K562 (cell line): ENCODE data around the gene ANAPC5. TPM values are rescaled to one million over a fixed set of nuclear protein-coding genes. Genes with fewer than 3 reads are reported as not detected.

ENCODE experiments used
- ARID4B ChIP-seq: sonication (generic); formaldehyde crosslinking; IDR thresholded peaks from 2 replicates; pipeline ENCODE4 v1.8.0; 2022; ENCODE audit warnings: mild to moderate bottlenecking, missing genetic modification reagents
- ESRRA ChIP-seq: fragments of 450-650 bp; IDR thresholded peaks from 2 replicates; pipeline ENCODE4 v1.6.1; 2014; ENCODE audit warnings: low read depth, mild to moderate bottlenecking, moderate library complexity, borderline replicate concordance
- TAF1 ChIP-seq: IDR thresholded peaks from 2 replicates; pipeline ENCODE4 v1.6.1; 2011; ENCODE audit warnings: mild to moderate bottlenecking, low read length, moderate library complexity; ENCODE audit not compliant: insufficient read depth, control insufficient read depth, severe bottlenecking; ENCODE audit errors: extremely low read depth
- THRAP3 ChIP-seq: fragments of 450-650 bp; IDR thresholded peaks from 2 replicates; pipeline ENCODE4 v1.6.1; 2016; ENCODE audit warnings: mild to moderate bottlenecking, inconsistent platforms, borderline replicate concordance
- UBTF ChIP-seq, 2 experiments: IDR thresholded peaks; 2 replicates each; pipeline ENCODE4 v1.6.1; 2012; ENCODE audit warnings: improper control_type of control experiment in 2 of 2, low read depth in 2 of 2, low read length in 2 of 2, borderline replicate concordance in 1 of 2
- USF2 ChIP-seq: sonication (generic); formaldehyde crosslinking; IDR thresholded peaks from 2 replicates; pipeline ENCODE4 v1.5.0; 2020; ENCODE audit warnings: missing genetic modification reagents
- ZBTB33 ChIP-seq: sonication (generic); formaldehyde crosslinking; IDR thresholded peaks from 2 replicates; pipeline ENCODE4 v1.8.1; 2023; ENCODE audit warnings: mild to moderate bottlenecking, missing genetic modification reagents
- ZBTB43 ChIP-seq: sonication (generic); formaldehyde crosslinking; IDR thresholded peaks from 2 replicates; pipeline ENCODE4 v1.8.0; 2023; ENCODE audit warnings: mild to moderate bottlenecking, missing genetic modification reagents
- ZNF589 ChIP-seq: fragments of 200-800 bp; sonication (Bioruptor generic); IDR thresholded peaks from 2 replicates; pipeline ENCODE4 v1.6.1; 2016; ENCODE audit warnings: low read depth, missing genetic modification characterization, missing compliant biosample characterization
- polyA plus RNA-seq, 8 experiments: library from polyadenylated mRNA; depleted of rRNA in 4 of 8; stranded (reverse) in 5 of 8; unstranded in 3 of 8; fragments of >200 nt; fragmentation: Nextera tagmentation in 2 of 8; fragmentation: Illumina TruSeq in 1 of 8; extraction: Ambion mirVana in 2 of 8; extraction: Trizol in 1 of 8; gene quantifications; 2 replicates each; pipeline versions ENCODE4 v1.2.1 to v1.2.3, GENCODE V29; 2011 to 2014; ENCODE audit warnings: inconsistent platforms in 1 of 8, missing spikeins in 1 of 8
- total RNA-seq, 7 experiments: library from RNA; depleted of rRNA in 6 of 7; stranded (reverse); fragments of >200 nt in 6 of 7; fragmentation: Illumina TruSeq in 2 of 7; extraction: Trizol in 2 of 7; gene quantifications; 2 replicates each; pipeline versions ENCODE4 v1.2.1 to v1.2.3, GENCODE V29; 2011 to 2021; ENCODE audit warnings: low replicate concordance in 1 of 7

Gene ANAPC5
- total and polyA plus RNA-seq, 9 of the 15 experiments (the other 6 are each of a cell fraction or from before 2014, with no cell fraction given) = 136 to 315 (median 197) TPM

- TF ChIP-seq UBTF (IDR thresholded peaks at IDR 0.05; ENCODE audit: borderline replicate concordance in 1 of 2, low read depth in 2 of 2, low read length in 2 of 2) = peak; percentile 60 to 94; a peak in 3 of 4 replicates
- TF ChIP-seq ARID4B = peak; percentile 58
- TF ChIP-seq TAF1 = peak; percentile 97
- TF ChIP-seq THRAP3 = no peak
- TF ChIP-seq ZBTB43 (CRISPR knock-in tag) = no peak; the same call in 1 of the 2 replicates
- peak; percentile 22; the same call in 1 of the 2 replicates for TF ChIP-seq ESRRA
- TF ChIP-seq USF2 = peak; percentile 77
- no peak for TF ChIP-seq ZNF589 (CRISPR knock-in tag)
- peak; percentile 67; the same call in 1 of the 2 replicates for TF ChIP-seq ZBTB33
These were observed 47.5 kb upstream of the ANAPC5 start, which contains the start of gene RNF34 (continued) for GRCh38 chr12:121399391-121400331.
